A673 (cell line): ENCODE results near the gene NMUR1.

Experiments
- EZH2 ChIP-seq: fragments of 200-600 bp; sonication (generic); IDR thresholded peaks from 2 replicates; pipeline ENCODE4 v1.6.1; 2017; ENCODE audit warnings: borderline replicate concordance, low read depth, mild to moderate bottlenecking, mixed read lengths, antibody characterized with exemption, low read length; ENCODE audit not compliant: poor library complexity, severe bottlenecking
- TF ChIP-seq, protein P1 (sequence below): fragments of 300-800, 200-600 bp; sonication (generic); conservative IDR thresholded peaks from 2 replicates; pipeline ENCODE4 v1.5.1; 2017; ENCODE audit warnings: low read depth, mild to moderate bottlenecking, antibody characterized with exemption, low read length, moderate library complexity, mixed read lengths

DNA sequence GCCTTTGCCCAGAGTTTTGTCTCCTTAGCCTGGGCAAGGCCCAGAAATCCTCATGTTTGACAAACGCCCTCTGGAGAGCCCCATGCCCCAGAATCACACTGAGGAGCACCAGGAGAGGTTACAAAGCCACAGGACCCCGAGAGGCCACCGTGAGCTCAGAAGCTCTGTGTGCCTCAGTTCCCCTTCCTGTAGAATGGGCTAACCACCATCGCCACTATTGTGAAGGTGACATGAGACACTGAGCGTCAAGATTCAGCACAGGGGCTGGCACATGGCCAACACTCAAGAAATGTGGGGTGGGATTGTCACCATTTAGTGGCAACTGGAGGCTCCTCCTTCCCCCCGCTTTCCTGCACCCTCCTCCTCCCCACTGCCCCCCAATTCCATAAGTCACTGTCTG, 1.2 kb upstream of the NMUR1 start:
- TF ChIP-seq, protein P1, sequence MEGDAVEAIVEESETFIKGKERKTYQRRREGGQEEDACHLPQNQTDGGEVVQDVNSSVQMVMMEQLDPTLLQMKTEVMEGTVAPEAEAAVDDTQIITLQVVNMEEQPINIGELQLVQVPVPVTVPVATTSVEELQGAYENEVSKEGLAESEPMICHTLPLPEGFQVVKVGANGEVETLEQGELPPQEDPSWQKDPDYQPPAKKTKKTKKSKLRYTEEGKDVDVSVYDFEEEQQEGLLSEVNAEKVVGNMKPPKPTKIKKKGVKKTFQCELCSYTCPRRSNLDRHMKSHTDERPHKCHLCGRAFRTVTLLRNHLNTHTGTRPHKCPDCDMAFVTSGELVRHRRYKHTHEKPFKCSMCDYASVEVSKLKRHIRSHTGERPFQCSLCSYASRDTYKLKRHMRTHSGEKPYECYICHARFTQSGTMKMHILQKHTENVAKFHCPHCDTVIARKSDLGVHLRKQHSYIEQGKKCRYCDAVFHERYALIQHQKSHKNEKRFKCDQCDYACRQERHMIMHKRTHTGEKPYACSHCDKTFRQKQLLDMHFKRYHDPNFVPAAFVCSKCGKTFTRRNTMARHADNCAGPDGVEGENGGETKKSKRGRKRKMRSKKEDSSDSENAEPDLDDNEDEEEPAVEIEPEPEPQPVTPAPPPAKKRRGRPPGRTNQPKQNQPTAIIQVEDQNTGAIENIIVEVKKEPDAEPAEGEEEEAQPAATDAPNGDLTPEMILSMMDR = no peak
- no peak for TF ChIP-seq EZH2
